Right lobe of liver (tissue), 6 donors: Measurements from ENCODE around the gene MCHR1. TPM values are rescaled to one million over a fixed set of nuclear protein-coding genes. Genes with fewer than 3 reads are reported as not detected.
A peak's percentile ranks its signal among the peaks of the same experiment; 100 is the strongest.

Source experiments
- ATAC-seq, 4 donors: fragments of 200-7000 bp; cut with Tn5 transposase; one replicate each; pipeline ENCODE4 v1.9.1; 2020; ENCODE audit warnings: mild to moderate bottlenecking in 4 of 4, moderate library complexity in 4 of 4
- DNase-seq, 3 donors: peaks; one replicate each; pipeline ENCODE4 v3.0.0-alpha.2; 2020
- H3K27ac ChIP-seq, 3 donors: fragments of 200-600 bp; one replicate each; pipeline ENCODE4 v1.8.0; 2022
- H3K27me3 ChIP-seq, 2 donors: fragments of 200-600 bp; one replicate each; pipeline ENCODE4 v1.8.0; 2022
- H3K36me3 ChIP-seq, 4 donors: fragments of 200-600 bp; sonication (generic) in 1 of 4; one replicate each; pipeline versions ENCODE4 v1.5.1 to v1.8.0; 2017 to 2022; ENCODE audit warnings: control low read depth in 1 of 4
- H3K4me1 ChIP-seq, 4 donors: fragments of 200-600 bp; sonication (generic) in 1 of 4; one replicate each; pipeline versions ENCODE4 v1.5.1 to v1.8.0; 2017 to 2022; ENCODE audit warnings: control low read depth in 1 of 4
- H3K4me3 ChIP-seq, 3 donors: fragments of 200-600 bp; one replicate each; pipeline ENCODE4 v1.8.0; 2022
- H3K9me3 ChIP-seq, 4 donors: fragments of 200-600 bp; sonication (generic) in 1 of 4; one replicate each; pipeline versions ENCODE4 v1.5.1 to v1.8.0; 2017 to 2022; ENCODE audit warnings: control low read depth in 1 of 4
- POLR2A ChIP-seq: fragments of 450-650 bp; IDR thresholded peaks from one replicate; pipeline ENCODE4 v1.6.1; 2017; ENCODE audit warnings: antibody characterized with exemption, mild to moderate bottlenecking
- WGBS: methylation state at CpG from one replicate; pipeline ENCODE4 v1.1.6; 2018; ENCODE audit warnings: low coverage, low lambda C conversion rate; ENCODE audit not compliant: insufficient coverage; ENCODE audit errors: missing lambda C conversion rate; 5-methylcytosine and 5-hydroxymethylcytosine counted together
- intact Hi-C, 2 donors: fragments of 100-400 bp; cut with DNase I; formaldehyde crosslinking; loops; one replicate each; pipeline versions ENCODE4 v1.11.2 to v1.14.1; 2022
- total RNA-seq, 6 experiments: library from RNA; depleted of rRNA in 2 of 6; stranded (reverse); fragments of >200 nt in 2 of 6; fragmentation: NEBNext Ultra II Directional in 3 of 6; extraction: Animal tissue kit (Norgen Biotek cat#: 25700) in 3 of 6; gene quantifications; one replicate each; pipeline versions ENCODE4 v1.1.0 to v1.2.4, GENCODE V29; 2016 to 2023
- TF ChIP-seq, protein P1 (sequence below), 4 donors: fragments of 200-600 bp in 3 of 4; fragments of 450-650 bp in 1 of 4; IDR thresholded peaks; one replicate each; pipeline versions ENCODE4 v1.5.1 to v1.8.0; 2016 to 2022; ENCODE audit warnings: antibody characterized with exemption in 4 of 4, mild to moderate bottlenecking in 2 of 4
- donor health status: DM: no; HTN: yes; CAD: no.
- donor health status: DM: no; HTN: no; CAD: no.
- donor health status: DM: no; HTN: no; CAD: no.
- donor health status: DM: no; HTN: yes; CAD: no.
- donor health status: DM: no; HTN: yes; CAD: no.

Gene MCHR1
- total RNA-seq, 6 experiments from 2014 or later = 1.1 to 3.7 (median 1.9) TPM

DNA sequence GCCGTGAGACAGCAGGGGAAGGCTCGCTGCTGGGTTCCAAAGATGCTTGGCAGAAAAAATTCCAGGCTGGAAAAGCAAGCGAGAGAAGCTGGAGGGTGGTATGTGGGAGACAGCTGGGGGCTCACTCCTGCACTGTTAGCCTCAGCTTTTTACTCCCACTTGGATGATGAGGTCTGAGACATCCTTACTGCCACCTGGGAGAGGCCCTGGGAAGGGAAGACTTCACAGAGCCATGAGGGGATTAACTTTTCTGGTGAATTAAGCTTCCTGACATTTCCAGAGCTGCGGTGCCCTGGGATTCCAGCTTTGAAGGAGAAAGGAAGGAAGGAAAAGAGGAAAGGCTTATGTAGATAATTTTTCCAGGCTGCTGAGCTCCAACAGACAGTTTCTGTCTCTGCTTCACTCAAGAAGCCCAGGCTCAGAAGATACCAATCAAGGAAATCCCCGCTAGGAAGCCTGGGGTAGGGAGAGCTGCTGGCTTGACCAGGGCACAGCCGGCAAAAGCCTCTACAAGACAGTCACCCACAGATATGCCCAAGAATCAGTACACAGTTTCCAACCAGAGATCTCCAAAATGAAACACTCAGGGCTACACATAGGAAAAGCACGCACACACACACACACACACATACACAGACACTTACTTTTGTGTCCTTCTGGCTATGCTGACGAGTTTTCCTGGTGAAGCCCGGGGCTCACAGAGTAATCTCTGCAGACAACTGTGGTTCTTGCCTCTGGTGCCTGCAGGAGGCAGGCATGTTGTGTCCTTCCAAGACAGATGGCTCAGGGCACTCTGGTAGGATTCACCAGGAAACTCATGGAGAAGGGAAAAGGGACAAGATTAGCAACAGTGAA, 907 bp downstream of the MCHR1 start:
- Histone ChIP-seq H3K4me1 (peaks cover 0 to 46% (median 18%) of the 10 kb centered on the region in 4 donors), H3K9me3 (no peaks in the 10 kb centered on the region), H3K4me3 (peak overlapping the region in 1 of 3 donors; percentile 51), H3K27me3 (no peaks in the 10 kb centered on the region), H3K36me3 (no peaks in the 10 kb centered on the region), H3K27ac (peak overlapping the region; percentile 53 to 87 (median 71))
- no peak for ATAC-seq
- intact Hi-C loops = no loop called here
- WGBS = 35% methylated on average over 7 of the region's 9 CpGs
- TF ChIP-seq, protein P1, sequence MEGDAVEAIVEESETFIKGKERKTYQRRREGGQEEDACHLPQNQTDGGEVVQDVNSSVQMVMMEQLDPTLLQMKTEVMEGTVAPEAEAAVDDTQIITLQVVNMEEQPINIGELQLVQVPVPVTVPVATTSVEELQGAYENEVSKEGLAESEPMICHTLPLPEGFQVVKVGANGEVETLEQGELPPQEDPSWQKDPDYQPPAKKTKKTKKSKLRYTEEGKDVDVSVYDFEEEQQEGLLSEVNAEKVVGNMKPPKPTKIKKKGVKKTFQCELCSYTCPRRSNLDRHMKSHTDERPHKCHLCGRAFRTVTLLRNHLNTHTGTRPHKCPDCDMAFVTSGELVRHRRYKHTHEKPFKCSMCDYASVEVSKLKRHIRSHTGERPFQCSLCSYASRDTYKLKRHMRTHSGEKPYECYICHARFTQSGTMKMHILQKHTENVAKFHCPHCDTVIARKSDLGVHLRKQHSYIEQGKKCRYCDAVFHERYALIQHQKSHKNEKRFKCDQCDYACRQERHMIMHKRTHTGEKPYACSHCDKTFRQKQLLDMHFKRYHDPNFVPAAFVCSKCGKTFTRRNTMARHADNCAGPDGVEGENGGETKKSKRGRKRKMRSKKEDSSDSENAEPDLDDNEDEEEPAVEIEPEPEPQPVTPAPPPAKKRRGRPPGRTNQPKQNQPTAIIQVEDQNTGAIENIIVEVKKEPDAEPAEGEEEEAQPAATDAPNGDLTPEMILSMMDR (IDR thresholded peaks at IDR 0.05) = no peak
- TF ChIP-seq POLR2A = no peak
- DNase-seq = no peak

DNA sequence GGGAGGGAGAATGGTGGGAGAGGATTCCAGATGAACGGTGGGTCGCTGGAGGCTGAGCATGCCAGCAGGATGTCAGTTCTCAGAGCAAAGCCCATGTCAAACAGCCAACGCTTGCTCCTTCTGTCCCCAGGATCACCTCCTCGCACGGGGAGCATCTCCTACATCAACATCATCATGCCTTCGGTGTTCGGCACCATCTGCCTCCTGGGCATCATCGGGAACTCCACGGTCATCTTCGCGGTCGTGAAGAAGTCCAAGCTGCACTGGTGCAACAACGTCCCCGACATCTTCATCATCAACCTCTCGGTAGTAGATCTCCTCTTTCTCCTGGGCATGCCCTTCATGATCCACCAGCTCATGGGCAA, 1.5 kb downstream of the MCHR1 start:
- ATAC-seq (no peak), DNase-seq (no peak)
- TF ChIP-seq POLR2A = no peak
- TF ChIP-seq, protein P1 (IDR thresholded peaks at IDR 0.05) = no peak
- WGBS = 78% methylated on average over 5 of the region's 15 CpGs
- Histone ChIP-seq H3K4me3 (no peak overlapping the region), H3K9me3 (no peaks in the 10 kb centered on the region), H3K27me3 (no peaks in the 10 kb centered on the region), H3K4me1 (peaks cover 0 to 46% (median 18%) of the 10 kb centered on the region in 4 donors), H3K27ac (peak overlapping the region; percentile 53 to 87 (median 71)), H3K36me3 (no peaks in the 10 kb centered on the region)
- intact Hi-C loops = no loop called here

DNA sequence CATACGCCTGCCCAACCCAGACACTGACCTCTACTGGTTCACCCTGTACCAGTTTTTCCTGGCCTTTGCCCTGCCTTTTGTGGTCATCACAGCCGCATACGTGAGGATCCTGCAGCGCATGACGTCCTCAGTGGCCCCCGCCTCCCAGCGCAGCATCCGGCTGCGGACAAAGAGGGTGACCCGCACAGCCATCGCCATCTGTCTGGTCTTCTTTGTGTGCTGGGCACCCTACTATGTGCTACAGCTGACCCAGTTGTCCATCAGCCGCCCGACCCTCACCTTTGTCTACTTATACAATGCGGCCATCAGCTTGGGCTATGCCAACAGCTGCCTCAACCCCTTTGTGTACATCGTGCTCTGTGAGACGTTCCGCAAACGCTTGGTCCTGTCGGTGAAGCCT, 2.2 kb downstream of the MCHR1 start:
- 90% methylated on average over 2 of the region's 19 CpGs for WGBS
- intact Hi-C loops = no loop called here
- H3K4me3 ChIP-seq = no peak overlapping the region
- peaks cover 0 to 46% (median 16%) of the 10 kb centered on the region in 4 donors for H3K4me1 ChIP-seq
- no peaks in the 10 kb centered on the region for H3K27me3 ChIP-seq
- ATAC-seq (no peak), DNase-seq (no peak)
- H3K36me3 ChIP-seq = no peaks in the 10 kb centered on the region
- H3K27ac ChIP-seq = no peak overlapping the region
- H3K9me3 ChIP-seq = no peaks in the 10 kb centered on the region
- TF ChIP-seq POLR2A = no peak
- TF ChIP-seq, protein P1 (IDR thresholded peaks at IDR 0.05) = no peak

DNA sequence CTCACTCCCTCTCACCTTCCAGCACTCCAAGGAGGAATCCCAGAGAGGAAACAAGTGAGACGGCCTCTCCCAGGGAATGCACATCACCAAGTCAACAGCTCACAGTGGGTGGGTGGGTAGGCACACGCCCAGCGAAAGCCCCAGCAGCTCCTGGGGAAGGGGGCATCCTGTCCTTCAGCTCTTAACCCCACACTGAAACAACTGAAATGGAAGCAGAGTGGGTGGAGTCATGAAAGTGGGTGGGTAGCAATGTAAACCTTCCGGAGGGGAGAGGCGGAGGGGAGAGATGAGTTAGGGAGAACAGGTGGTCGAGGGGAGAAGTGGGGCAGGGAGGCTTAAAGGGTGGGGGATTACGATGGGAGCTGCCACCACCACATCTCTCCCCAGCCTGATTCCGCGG, 5.4 kb downstream of the MCHR1 start:
- intact Hi-C loops = no loop called here
- TF ChIP-seq, protein P1 (IDR thresholded peaks at IDR 0.05) = no peak
- no peak for TF ChIP-seq POLR2A
- no peak for DNase-seq

More for the DNA sequence above, 5.4 kb downstream of the MCHR1 start:
- no peaks in the 10 kb centered on the region for H3K36me3 ChIP-seq
- H3K27ac ChIP-seq = no peak overlapping the region
- no peaks in the 10 kb centered on the region for H3K27me3 ChIP-seq
- H3K9me3 ChIP-seq = no peaks in the 10 kb centered on the region
- H3K4me1 ChIP-seq = peaks cover 0 to 23% (median 6%) of the 10 kb centered on the region in 4 donors
- no peak overlapping the region for H3K4me3 ChIP-seq
- WGBS = 71% methylated on average over 9 of the region's 9 CpGs
- no peak for ATAC-seq
